Anterior cingulate cortex (tissue), 58 donors: ENCODE measurements around the gene KIF1A.

ENCODE experiments used
- DNase-seq, 58 donors: peaks; one replicate each; lab custom pipeline; 2025; lab: John Stamatoyannopoulos, UW

Gene KIF1A

DNA sequence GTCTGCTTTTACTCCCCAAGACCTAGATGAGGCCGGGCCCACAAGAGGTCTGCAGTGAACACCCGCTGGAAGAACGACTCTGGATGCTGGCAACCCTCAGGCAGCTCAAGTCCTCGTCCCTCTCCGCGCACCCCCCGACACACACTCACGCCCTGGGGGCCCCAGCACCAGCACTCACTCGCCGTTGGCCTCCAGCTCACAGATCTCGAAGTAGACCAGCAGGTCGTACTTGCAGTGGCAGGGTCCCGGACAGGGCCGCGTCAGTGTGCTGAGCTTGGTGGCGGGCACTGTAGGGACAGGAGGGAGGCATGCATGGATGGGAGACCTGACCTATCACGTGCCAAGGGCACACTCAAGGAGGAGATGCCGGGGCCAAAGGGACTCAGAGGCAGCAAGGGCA lies 78.9 kb downstream of the KIF1A start:
- DNase-seq: no peak

DNA sequence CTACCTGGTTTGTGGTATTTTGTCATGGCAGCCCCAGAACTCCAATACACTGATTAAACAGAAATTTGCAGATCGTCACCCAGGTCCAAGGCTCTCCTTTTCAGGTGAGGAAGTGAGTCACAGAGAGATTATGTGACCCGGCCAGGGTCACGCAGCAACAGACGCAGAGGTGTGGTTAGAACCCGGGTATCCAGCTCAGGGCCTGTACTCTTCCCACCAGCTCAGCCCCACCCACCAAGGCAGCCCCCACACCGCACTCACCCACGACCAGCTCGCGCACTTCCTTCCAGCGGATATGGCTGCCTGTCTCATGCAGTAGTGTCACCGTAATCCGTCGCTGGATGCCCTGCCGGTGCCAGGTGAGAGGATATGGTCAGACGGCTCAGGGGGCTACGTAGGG lies 80.2 kb downstream of the KIF1A start:
- no peak for DNase-seq

DNA sequence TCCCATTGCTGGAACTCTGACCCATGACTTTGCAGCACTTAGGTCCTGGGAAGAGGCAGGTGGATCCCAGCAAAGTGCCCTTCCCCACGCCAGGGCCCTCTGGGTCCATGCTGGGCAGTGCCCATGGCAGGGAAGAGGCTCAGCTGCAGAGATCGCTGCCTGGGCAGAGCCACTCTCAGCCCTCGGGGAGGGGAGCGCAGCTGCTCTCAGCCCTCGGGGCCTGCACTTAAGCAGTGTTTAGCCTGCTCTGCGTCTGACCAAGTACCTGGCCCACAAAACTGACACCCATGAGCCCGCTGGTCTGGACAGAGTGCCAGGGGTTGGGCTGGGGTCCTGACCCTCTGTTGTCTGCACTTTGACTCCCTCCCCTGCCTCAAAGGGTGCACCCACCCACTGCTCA lies 82.1 kb downstream of the KIF1A start:
- no peak for DNase-seq

DNA sequence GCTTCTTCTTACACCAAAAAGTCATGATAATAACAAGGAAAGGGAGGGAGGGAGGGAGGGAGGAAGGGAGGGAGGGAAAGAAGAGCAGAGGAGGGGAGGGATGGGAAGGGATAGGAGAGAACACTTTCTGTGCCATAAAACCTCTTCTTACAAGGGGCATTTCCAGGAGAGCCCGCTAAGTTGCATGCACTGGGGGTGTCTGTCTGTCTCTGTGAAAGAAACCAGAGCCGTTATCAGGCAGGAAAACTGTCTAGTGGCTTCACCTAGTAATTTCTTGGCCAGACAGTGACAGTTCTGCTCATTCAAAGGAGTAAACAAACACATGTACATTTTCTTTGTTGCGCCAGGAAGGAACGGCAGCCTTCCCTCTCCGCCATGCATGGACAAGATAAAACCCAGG lies 82.5 kb downstream of the KIF1A start:
- no peak for DNase-seq

DNA sequence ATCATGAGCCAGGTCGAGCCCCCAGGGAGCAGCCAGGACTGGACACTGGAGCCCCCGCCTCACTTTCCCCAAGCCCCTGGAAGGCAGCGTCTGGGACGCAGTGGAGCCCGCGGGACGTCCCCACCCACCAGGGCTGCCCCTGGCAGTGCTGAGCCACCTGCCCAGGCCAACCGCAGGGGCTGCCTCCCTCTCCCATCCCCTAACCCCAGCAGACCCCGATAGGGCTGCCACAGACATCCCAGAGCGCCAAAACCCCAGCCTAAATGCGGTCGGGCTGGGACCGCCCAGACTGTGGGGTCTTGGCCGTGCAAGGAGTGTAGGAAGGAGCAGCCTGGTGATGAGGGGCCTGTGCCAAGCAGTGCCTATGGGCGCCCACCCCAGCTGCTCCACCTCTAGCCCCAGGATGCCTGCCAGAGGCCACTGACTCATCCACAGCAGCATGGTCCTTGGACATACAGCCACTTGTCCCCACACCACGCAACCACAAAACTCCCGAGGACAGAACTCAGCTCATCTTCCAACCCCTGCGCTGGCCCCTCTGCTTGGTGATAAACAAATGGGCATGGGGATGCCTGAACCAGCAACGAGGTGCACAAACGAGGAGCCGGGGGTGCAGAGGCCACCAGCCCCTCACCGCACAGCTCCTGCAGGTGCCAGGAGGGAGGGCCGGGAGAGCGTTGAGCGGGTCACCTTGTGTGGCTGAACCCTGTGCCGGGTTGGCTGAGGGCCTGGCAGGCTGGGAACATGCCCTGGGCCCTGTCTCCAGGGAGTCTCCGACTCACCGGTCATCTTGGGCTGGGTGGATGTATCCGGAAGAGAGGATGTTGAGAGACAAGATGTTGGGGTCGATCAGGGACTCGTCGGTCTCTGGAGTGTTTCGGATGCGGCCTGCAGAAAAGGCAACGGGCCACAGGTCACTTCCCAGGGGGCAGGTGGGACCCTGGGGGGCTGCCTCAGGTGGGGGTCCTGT lies 83.5 kb downstream of the KIF1A start:
- DNase-seq: no peak

DNA sequence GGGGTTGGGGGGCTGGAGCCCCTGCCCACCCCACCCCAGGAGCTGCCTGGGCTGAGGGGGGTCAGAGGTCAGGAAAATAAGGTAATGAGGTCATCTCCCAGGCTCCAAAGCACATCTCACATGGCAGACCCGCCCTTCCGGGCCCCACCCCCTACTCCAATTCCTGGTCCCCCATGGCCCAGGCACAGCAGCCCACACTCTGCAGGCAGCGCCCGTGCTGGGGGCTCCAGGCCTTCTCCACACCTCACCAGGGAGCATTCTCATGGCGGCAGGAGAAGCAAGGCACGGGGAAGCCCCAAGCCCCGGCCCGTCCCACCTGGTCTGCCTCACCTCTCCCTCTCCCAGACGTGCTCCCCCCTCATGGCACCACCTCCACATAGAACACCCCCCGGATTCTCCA lies 84.5 kb downstream of the KIF1A start:
- no peak for DNase-seq

DNA sequence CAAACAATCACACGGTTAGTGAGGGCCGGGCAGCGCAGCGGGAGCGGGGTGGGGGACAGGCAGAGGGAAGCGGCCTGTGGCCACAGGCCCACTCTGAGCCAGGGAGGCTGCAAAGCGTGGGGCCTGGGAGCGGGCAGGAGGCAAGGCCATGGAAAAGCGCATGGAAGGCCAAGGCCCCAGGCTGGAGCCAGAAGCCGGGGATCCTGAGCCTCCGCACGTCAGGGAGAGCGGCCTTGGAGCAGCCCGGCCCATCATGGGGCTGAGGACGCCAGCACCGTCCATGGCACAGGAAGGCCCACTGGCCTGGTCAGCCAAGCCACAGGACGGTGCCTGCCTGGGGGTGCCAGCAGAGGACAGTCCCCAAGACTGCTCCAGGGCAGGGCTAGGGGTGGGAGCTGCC lies 85.3 kb downstream of the KIF1A start:
- DNase-seq: no peak

DNA sequence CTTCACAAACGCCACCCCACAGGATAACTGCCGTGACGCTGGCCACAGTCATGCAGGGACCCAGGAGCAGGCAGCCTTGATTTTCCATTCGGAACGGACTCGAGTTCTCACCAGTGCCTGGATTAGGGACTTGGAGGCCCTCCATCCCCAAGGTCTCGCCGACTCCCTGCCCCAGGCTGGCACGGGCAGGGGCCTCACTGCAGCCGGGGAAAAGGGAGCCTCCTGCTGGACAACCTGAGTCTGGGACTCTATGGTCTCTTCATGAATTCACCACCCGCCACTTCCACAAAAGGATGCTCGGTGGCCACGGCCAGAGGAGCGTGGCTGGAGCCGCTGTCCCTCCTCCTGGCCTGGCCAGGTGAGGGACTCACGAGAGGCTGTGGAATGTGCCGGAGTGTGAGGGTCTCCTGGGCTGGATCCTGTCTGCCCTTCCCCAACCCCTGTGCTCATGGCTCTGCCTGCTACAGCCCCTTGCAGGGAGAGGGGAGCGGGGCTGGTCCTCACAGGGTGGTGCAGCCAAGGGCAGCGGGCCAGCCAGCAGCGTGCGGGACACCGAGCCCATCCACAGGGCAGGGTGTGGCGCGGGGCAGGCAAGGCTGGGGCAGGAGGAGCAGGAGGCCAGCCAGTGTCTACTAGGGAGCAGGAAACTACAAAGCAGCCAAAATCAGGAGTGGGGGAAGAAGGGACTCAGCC lies 86.1 kb downstream of the KIF1A start:
- no peak for DNase-seq

DNA sequence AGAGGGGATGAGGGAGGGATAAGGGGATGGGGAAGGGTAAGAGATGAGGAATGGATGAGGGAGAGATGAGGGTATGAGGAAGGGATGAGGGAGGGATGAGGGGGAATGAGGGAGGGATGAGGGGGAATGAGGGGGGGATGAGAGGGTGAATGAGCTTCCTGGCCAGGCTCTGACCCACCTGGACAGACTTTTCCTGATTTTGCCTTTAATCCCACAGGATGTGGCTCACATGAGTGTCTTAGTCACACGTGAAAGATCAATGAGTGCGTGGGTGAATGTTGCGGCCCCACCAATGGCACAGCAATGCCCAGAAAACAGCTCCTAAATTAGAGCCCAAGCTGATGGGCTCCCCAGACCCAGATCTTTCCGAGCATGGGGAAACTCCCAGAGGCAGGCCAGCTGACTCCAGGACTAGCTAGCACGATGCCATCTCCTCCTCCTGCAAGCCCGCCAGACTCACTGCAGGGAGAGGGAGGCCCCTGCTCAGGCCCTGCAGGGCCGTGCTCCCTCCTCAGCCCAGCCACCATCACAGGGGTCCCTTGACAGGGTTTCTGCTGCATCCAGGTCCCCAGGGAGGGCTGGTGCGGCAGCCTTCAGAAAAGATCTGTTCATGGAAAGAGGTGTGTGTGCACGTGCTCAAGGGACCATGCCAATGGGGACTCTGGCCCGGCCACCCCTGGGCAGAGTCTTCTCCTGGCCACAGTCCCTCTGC lies 87.0 kb downstream of the KIF1A start:
- DNase-seq: no peak

DNA sequence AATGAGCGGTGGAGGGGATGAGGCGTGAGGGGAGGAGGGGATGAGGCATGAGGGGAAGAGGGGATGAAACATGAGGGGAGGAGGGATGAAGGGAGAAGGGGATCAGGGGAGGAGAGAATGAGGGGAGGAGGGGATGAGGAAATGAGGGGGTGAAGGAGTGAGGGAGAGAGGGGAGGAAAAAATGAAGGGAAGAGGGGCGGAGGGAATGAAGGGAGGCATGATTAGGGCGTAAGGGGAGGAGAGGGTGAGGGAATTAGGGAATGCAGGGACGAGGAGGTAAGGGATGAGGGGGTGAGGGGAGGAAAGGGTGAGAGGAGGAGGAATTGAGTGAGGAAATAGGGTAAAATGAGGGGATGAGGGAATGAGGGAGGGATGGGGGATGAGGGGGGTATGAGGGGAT lies 87.8 kb downstream of the KIF1A start:
- DNase-seq: no peak

DNA sequence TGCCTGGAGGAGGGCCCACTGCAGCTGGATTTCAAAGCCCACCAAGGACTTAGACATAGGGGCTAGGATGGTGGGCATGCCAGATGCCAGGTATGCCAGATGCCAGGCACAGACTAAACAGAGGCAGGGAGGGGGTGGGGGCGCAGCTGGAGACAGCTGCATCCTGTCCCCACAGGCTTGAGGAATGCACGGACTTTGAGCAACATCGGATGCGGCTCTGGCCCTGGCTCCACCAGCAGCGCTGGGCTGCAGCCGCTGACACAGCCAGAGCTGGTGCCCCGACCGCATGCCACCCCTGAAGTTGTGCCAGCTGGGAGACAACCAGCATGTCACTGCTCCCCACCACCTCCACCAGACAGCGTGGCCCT lies 88.9 kb downstream of the KIF1A start:
- no peak for DNase-seq

DNA sequence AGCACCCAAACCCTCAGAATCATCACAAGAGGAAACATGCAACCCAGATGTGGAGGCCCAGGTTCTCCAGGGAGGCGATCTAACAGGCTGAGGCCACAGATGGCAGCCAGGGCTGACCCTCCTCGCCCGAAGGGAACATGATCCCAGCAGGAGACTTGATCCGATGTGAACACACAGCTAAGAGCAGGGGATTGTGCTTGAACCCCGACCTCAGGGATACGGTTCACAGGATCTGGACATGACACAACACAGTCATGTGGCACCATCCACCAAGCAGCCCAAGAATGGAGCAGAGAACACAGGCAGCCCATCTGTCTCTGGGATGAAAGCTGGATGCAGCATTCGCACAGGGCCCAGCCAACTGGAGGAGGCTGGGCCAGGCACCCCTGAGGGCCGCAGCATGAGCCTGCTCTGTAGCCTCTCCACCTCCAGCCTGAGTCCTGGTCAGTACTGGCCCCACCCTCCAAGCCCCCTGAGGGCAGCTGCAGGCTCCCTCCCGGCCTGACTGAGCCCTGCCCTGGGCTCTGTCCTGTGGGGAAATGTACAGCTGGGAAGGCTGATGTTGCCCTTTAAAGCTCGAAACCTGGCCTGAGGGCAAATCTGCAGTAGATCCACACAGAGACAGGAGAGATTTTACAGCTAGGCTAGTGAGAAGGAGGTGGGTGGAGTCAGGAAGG lies 89.4 kb downstream of the KIF1A start:
- no peak for DNase-seq

DNA sequence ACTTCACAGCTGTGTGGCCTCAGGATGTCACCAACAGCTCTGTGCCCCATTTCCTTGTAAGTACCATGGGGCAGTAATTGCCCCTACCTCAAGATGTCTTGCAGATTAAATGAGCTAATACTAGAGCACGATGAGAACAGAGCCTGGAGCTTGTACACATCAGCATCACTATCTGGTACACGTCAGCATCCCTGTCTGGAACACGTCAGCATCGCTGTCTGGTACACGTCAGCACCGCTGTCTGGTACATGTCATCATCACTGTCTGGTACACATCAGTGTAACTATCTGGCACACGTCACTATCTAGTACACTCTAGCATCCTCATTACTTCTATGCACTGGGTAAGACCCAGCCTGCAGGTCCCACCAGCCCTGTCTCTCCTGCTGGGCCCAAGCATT lies 91.2 kb downstream of the KIF1A start:
- no peak for DNase-seq

DNA sequence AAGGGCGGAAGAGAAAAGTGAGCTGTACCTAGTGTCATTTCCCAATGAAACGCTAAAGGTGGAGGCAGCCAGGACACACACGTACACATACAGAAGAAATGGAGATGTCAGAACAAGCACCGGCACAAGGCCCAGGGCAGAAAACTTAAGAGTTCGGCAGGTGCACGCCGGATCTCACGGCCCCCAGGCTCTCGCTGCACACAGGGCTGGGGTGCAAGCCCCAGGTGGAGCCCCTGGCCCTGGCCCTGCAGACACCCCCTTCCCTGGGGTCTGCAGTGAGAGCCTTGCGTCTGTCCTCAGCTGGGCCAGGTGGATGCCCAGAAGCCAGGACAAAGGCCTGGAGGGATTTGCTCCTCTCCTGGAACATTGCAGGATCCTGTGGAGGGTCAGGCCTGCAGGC lies 91.7 kb downstream of the KIF1A start:
- DNase-seq: no peak

DNA sequence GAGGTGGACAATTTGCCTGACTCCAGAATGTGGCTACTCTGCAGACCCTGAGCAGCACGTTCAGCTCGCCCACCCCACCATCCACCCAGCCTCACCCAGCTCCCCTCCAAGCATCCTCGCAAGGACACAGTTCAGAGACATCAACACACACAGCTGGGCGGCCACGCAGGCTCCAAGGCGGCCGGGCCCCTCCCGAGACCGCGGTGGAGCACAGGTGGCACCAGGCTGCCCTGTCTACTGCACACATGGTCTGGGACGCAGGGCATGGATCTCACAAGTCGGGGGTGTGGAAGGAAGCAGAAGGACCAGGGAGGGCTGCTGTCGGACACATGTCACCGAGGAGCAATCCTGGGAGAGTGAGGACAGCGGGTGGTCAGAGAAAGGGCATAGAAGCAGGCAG lies 92.1 kb downstream of the KIF1A start:
- DNase-seq: no peak

DNA sequence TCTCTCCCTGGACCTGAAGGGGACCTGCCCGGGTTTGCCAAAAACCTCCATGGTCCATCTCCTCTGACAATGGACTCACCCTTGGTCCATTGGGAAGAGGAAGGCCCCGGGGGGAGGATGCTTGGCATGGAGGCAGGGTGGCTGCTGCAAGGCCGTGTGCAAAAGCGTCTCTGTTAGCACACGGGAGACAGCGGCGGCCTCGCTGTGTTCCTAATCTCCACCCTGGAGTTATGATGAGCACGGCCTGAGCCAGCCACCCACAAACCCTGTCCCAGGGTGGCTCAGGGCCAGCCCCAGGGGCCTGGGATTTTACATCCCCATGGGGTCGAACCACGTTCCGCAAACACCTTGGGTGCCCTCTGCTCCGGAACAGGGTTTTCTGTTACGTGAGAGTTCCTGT lies 92.6 kb downstream of the KIF1A start:
- DNase-seq: no peak

DNA sequence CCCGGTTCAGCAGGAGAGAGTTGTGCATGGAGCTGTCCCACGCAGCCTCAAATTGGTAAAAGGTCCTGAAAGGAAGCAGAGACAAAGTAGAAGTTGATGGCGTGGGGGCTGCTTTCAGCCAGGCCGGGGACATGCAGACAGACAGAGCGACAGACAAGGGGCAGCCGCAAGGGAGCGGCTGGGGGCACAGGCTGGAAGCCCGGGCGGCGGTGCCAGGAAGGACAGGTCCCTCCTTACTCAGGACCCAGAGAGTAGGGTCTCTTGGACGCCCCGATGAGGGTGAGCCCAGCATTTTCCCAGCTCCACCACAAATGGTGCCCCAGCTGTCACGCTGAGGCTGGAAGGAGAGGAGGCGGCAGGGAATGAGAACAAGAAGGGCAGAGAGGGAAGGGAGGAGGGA lies 93.1 kb downstream of the KIF1A start:
- no peak for DNase-seq

DNA sequence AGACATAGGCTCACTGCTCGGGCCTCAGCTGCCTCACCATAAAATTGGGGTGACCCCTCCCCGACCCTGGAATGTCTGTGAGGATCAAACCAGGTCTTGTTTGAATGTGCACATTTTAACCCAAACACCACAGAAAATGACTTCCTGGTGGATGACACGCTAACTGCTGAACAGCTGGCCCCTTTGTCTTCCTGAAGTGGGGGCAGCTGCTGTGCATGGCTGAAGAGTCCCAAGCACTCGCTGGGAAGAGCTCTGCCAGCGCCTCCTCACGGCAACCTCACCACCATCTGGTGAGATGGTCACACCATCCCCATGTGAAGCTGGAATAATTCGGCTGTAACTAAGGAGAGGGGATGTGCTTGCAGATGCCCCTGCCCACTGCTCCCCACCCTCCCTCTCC lies 94.3 kb downstream of the KIF1A start:
- DNase-seq: no peak

DNA sequence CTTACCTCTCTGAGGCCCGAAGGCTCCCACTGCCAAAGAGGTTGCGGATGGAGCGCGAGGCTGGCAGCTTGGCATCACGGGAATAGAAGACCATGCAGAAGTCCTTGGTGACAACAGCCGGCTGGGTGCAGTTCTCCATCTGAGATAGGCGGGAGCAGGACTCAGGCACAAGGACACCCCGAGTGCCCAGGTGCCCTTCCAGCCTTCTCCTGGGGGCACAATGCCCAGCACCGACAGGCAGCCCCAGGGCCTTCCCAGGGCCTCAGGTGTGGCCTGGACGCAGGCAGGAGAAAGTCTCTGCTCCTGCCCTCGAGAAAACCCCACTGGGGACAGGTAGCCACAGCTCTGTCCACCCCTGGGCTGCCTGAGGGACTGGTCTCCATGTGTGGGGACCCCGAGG lies 94.8 kb downstream of the KIF1A start:
- no peak for DNase-seq

DNA sequence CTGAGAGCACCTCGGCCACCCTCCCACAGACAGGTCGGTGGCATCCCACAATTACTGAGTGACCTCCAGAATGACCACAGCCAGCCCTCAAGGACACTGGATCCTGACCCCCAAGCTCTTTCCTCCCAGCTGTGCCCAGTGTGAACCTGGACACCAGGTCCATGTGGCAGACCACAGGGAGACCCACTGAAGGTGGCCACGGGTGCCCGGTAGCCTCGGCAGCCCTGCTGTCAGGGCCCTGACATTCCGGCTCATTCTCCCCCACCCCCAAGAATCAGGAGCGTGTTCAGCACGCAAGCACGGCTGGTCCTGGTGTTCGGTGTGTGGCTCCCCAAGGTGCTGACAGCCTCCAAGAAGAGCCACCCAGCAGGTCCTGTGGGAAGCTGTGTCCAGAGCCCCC lies 95.6 kb downstream of the KIF1A start:
- no peak for DNase-seq

DNA sequence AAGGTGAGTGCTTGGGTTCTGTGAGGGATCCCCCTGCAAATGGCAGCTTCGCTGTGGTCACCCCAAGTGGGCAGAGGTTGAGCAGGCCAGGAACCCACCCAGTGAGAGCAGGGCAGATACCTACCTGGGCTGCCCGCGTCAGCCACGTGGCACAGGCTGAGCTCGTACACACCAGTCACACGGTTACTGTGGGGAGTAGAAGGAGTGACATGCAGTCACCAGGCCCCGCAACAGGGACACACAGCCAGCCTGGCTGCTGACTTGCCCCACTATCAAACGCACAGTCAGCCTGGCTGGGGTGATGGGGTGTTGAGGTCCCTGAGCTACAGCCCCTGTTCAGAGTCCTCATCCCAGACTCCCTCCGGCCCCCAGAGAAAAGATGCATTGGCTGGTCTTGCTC lies 96.2 kb downstream of the KIF1A start:
- no peak for DNase-seq
